ENCODE data around the gene SEBOX.

Gene SEBOX

DNA sequence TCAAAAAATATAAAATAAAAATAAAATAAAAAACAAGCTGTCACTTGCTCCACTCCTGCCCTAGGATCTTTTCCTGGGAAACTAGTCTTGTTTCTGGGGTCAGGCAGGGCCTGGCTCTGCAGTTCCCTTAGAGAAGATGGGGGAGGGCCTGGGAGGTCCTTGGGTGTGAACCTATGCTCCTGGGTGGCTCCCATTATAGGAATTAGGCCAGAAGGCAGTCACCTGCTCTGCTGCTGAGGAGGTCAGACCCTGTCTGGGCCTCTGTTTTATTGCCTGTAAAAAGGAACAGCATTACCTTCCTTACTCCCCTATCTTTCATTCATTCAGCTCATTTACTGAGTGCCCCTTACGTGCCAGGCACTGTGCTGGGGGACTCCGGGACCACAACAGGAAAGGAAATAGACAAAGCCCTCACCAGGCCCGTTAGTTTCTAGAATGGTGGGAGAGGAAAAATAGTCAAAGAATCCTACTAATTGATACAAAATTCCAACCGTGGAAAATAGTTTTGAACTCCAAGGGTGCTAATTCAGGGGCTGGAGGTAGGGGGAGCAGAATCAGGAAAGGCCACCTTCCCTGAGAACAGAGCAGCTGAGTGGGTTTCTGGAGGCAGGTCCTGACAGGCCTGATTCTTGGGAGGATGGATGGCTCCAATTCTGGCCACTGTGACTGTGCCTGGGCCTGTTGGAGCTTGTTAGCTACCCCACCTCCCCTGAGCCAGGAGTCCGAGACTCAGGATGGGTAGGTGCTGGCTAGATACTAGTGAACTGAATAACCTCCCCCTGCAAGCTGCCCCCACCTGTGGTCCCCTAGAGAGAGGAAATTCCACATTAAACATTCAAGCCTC is 42.4 kb upstream of the SEBOX start:
- H3K23ac ChIP-seq (ENCODE audit: low read length in 2 of 2): no peak overlapping the region
- no peak for DNase-seq
- no peak overlapping the region for H2BK120ac ChIP-seq (ENCODE audit: low read depth, low read length)
- no peak overlapping the region for H2AK5ac ChIP-seq (ENCODE audit: low read length, severe bottlenecking)
- no peak overlapping the region for H3K4me2 ChIP-seq (ENCODE audit: low read length, poor library complexity, severe bottlenecking)
- H3K14ac ChIP-seq (ENCODE audit: low read length in 2 of 2): no peak overlapping the region
- no peak overlapping the region for H3K27ac ChIP-seq (ENCODE audit: low read length, poor library complexity, severe bottlenecking)
- no peak overlapping the region for H2BK12ac ChIP-seq (ENCODE audit: low read length in 2 of 2)
- H3K4ac ChIP-seq (ENCODE audit: low read depth in 1 of 2, low read length in 2 of 2): no peak overlapping the region
- no peak overlapping the region for H2BK15ac ChIP-seq (ENCODE audit: low read depth, poor library complexity, severe bottlenecking)
- H3K4me1 ChIP-seq (ENCODE audit: control insufficient read depth, insufficient read depth, low read depth, low read length): peaks cover 16% of the 10 kb centered on the region
- peaks cover 20 to 26% of the 10 kb centered on the region in 2 experiments for H3K27me3 ChIP-seq (ENCODE audit: control insufficient read depth in 1 of 2, insufficient read depth in 1 of 2, low read length in 2 of 2)
- H3K79me1 ChIP-seq (replicated peaks; ENCODE audit: low read length, poor library complexity, severe bottlenecking): no peaks in the 10 kb centered on the region
- no peak overlapping the region for H2BK5ac ChIP-seq (ENCODE audit: low read depth, low read length, poor library complexity, severe bottlenecking)
- no peak overlapping the region for H2AFZ ChIP-seq (ENCODE audit: low read depth, low read length)
- H4K8ac ChIP-seq (ENCODE audit: low read length): no peak overlapping the region
- no peak overlapping the region for H3K18ac ChIP-seq (ENCODE audit: low read depth in 1 of 2, low read length in 2 of 2)
- 50% methylated on average over 1 of the region's 5 CpGs for WGBS
- no peak overlapping the region for H3K4me3 ChIP-seq (ENCODE audit: insufficient read depth in 1 of 2, low read depth in 1 of 2, low read length in 2 of 2)
- H3K9me3 ChIP-seq (ENCODE audit: control insufficient read depth, low read length): no peaks in the 10 kb centered on the region
- no peak overlapping the region for H4K91ac ChIP-seq (ENCODE audit: low read length)
- H3K9ac ChIP-seq (ENCODE audit: low read length): no peak overlapping the region
- H3K36me3 ChIP-seq (ENCODE audit: control insufficient read depth in 1 of 2, insufficient read depth in 2 of 2, low read depth in 1 of 2, low read length in 2 of 2): peaks cover 6 to 12% of the 10 kb centered on the region in 2 experiments

DNA sequence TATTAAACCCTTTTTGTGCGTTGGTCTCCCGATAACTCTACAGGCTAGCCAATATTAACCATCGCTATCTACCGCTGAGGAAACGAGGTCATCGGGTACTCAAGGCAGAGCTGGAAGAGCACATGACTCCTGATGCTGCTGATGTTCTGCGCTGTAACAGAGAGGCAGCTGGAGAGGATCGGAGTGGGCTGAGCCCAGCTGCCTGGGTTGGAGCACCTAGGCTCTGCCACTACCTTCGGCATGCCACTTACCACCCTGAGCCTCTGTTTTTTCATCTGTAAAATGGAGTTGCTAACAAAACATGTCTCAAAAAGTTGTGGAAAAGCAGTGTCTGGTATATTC is 41.4 kb upstream of the SEBOX start:
- no peak overlapping the region for H2AFZ ChIP-seq (ENCODE audit: low read depth, low read length)
- peaks cover 11 to 16% of the 10 kb centered on the region in 2 experiments for H3K27me3 ChIP-seq (ENCODE audit: control insufficient read depth in 1 of 2, insufficient read depth in 1 of 2, low read length in 2 of 2)
- H2BK15ac ChIP-seq (ENCODE audit: low read depth, poor library complexity, severe bottlenecking): no peak overlapping the region
- H4K8ac ChIP-seq (ENCODE audit: low read length): no peak overlapping the region
- peak; percentile 16 for DNase-seq
- H2BK5ac ChIP-seq (ENCODE audit: low read depth, low read length, poor library complexity, severe bottlenecking): no peak overlapping the region
- H2BK12ac ChIP-seq (ENCODE audit: low read length in 2 of 2): no peak overlapping the region
- H3K4me2 ChIP-seq (ENCODE audit: low read length, poor library complexity, severe bottlenecking): peak overlapping the region; percentile 86
- H3K4me3 ChIP-seq (ENCODE audit: insufficient read depth in 1 of 2, low read depth in 1 of 2, low read length in 2 of 2): peak overlapping the region in 1 of 2 experiments; percentile 84
- H3K9ac ChIP-seq (ENCODE audit: low read length): peak overlapping the region; percentile 88
- no peak overlapping the region for H3K4ac ChIP-seq (ENCODE audit: low read depth in 1 of 2, low read length in 2 of 2)
- peak overlapping the region in 1 of 2 experiments; percentile 71 for H3K18ac ChIP-seq (ENCODE audit: low read depth in 1 of 2, low read length in 2 of 2)
- no peak overlapping the region for H3K27ac ChIP-seq (ENCODE audit: low read length, poor library complexity, severe bottlenecking)
- no peak overlapping the region for H3K23ac ChIP-seq (ENCODE audit: low read length in 2 of 2)
- H3K14ac ChIP-seq (ENCODE audit: low read length in 2 of 2): no peak overlapping the region
- H3K9me3 ChIP-seq (ENCODE audit: control insufficient read depth, low read length): no peaks in the 10 kb centered on the region
- H2AK5ac ChIP-seq (ENCODE audit: low read length, severe bottlenecking): no peak overlapping the region
- H4K91ac ChIP-seq (ENCODE audit: low read length): no peak overlapping the region
- H3K36me3 ChIP-seq (ENCODE audit: control insufficient read depth in 1 of 2, insufficient read depth in 2 of 2, low read depth in 1 of 2, low read length in 2 of 2): peaks cover 6 to 21% of the 10 kb centered on the region in 2 experiments
- no peaks in the 10 kb centered on the region for H3K79me1 ChIP-seq (replicated peaks; ENCODE audit: low read length, poor library complexity, severe bottlenecking)
- peaks cover 18% of the 10 kb centered on the region for H3K4me1 ChIP-seq (ENCODE audit: control insufficient read depth, insufficient read depth, low read depth, low read length)
- no peak overlapping the region for H2BK120ac ChIP-seq (ENCODE audit: low read depth, low read length)
- 48% methylated on average over 8 of the region's 9 CpGs for WGBS

DNA sequence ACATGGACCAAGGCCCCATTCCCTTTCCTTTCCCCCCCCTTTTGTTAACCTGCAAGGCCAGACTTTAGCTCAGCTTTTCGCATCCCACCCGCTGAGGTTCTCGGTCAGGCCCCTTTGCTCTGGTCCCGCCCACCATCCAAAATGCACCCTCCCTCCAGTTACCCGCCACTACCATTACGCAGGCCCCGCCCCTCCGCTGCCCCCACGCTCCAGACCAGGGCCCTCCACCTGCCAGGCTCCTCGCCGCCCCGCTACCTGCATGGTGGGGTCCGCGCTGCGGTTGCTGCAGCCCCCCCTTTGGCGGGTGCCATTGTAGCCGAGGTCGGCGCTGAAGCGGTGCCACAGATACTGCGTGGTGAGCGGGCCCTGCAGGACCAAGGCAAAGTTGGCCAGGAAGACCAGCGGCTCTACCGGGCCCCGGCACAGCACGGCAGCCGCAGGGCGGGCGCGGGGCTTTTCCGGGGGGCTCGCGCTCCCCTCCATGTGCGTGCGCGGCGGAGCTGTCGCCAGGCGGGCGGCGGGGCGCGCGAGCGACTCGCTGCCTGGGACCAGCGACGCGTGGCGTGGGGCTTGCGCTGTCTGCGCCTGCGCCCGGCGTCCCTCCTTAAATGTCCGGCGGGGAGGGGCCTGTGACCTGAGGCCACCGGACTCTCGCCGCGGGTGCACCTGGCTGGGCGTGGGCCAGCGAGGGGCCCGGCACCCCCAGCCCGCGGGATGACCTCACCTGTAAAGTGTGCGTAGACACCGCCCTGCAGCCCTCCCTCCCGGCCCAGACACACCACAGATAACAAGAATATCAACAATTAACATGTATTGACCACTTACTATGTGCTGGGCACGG is 40.9 kb upstream of the SEBOX start, which contains the start of gene SLC46A1:
Gene SLC46A1, minus strand, starts transcription at position 581 of the 841 bp plus-strand sequence. Its CDS starts 98 bp downstream, at position 483.
- 1% methylated on average over 63 of the region's 70 CpGs for WGBS
- H3K4me3 ChIP-seq (ENCODE audit: insufficient read depth in 1 of 2, low read depth in 1 of 2, low read length in 2 of 2): peak within 1 kb of the TSS; percentile 64 to 84
- H2BK5ac ChIP-seq (ENCODE audit: low read depth, low read length, poor library complexity, severe bottlenecking): no peak within 1 kb of the TSS

More for the DNA sequence above, 40.9 kb upstream of the SEBOX start, which contains the start of gene SLC46A1:
- Histone ChIP-seq H2BK120ac (ENCODE audit: low read depth, low read length) (no peak within 1 kb of the TSS), H4K8ac (ENCODE audit: low read length) (peak within 1 kb of the TSS; percentile 10), H2BK15ac (ENCODE audit: low read depth, poor library complexity, severe bottlenecking) (no peak within 1 kb of the TSS), H3K79me1 (replicated peaks; ENCODE audit: low read length, poor library complexity, severe bottlenecking) (no peaks in the 10 kb centered on the region), H3K4me1 (ENCODE audit: control insufficient read depth, insufficient read depth, low read depth, low read length) (peaks cover 18% of the 10 kb centered on the region), H3K9ac (ENCODE audit: low read length) (peak within 1 kb of the TSS; percentile 88), H2AFZ (ENCODE audit: low read depth, low read length) (peak within 1 kb of the TSS; percentile 47), H3K36me3 (ENCODE audit: control insufficient read depth in 1 of 2, insufficient read depth in 2 of 2, low read depth in 1 of 2, low read length in 2 of 2) (peaks cover 6 to 26% of the 10 kb centered on the region in 2 experiments), H3K27me3 (ENCODE audit: control insufficient read depth in 1 of 2, insufficient read depth in 1 of 2, low read length in 2 of 2) (peaks cover 8 to 11% of the 10 kb centered on the region in 2 experiments), H2AK5ac (ENCODE audit: low read length, severe bottlenecking) (no peak within 1 kb of the TSS), H3K23ac (ENCODE audit: low read length in 2 of 2) (peak within 1 kb of the TSS in 1 of 2 experiments; percentile 23), H3K18ac (ENCODE audit: low read depth in 1 of 2, low read length in 2 of 2) (peak within 1 kb of the TSS in 1 of 2 experiments; percentile 71), H2BK12ac (ENCODE audit: low read length in 2 of 2) (no peak within 1 kb of the TSS), H3K27ac (ENCODE audit: low read length, poor library complexity, severe bottlenecking) (no peak within 1 kb of the TSS), H3K9me3 (ENCODE audit: control insufficient read depth, low read length) (no peaks in the 10 kb centered on the region), H3K14ac (ENCODE audit: low read length in 2 of 2) (no peak within 1 kb of the TSS), H4K91ac (ENCODE audit: low read length) (peak within 1 kb of the TSS; percentile 44), H3K4ac (ENCODE audit: low read depth in 1 of 2, low read length in 2 of 2) (peak within 1 kb of the TSS in 1 of 2 experiments; percentile 20), H3K4me2 (ENCODE audit: low read length, poor library complexity, severe bottlenecking) (peak within 1 kb of the TSS; percentile 86)
- DNase-seq: peak; percentile 22
